Suppressor macrophage treated with lipopolysaccharide for 4 hours (primary cell): ENCODE results near the gene TERF2IP.

Source experiments
- DNase-seq: peaks from one replicate; pipeline ENCODE4 v3.0.0-alpha.2; 2020

The TERF2IP gene

DNA sequence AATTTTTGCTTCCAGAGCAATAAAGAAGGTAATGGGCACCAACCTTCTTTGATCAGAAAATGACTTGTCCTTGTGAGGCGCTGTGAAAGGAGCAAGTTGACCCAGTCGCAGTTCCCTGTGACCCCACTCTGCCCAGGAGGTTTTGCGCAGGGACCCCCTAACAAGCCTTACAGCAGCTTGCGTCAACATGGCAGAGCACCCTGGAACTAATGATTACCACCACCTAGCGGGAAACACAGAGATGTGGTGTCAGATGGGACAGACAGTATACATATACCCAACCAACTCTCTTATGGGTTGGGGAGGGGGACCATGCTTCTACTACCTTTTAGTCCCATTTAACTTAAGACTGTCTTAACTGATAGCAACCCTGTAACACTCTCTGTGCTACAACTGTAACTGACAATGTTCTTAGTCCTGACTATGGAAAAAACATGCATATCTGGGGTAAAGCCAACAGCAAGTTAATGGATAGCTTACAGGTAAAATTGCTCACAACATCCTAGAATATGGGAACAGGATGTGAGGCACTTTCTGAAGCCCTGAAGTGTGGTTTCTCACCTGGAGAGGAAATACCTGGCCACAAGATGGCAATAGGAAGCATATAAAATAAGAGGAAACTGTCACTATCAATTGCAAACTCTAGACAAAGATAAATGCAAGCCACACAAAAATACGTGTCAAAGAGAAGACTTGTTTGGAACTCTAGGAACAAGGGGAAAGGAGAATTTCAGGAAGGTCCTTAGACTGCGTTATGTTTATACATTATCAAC is 3.1 kb upstream of the TERF2IP start:
- DNase-seq: no peak

DNA sequence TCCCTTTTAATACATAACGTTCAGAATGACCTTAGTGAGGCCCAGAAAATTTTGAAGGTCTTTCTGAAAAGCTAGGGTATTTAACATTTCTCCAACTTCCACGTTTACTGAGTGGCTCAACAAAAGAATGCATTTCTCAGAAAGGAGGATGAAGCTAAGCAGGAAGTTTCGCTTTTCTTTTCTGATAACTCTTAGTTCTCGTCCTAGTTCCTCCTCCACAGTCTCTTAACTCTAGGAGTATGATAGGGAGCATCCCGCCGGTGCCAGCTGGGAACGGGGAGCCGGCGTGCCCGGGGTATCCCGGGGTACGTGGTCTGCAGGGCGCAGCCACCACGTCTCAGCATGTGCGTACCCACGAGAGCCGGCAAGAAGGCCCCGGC is 471 bp upstream of the TERF2IP start:
- peak; percentile 46 for DNase-seq

DNA sequence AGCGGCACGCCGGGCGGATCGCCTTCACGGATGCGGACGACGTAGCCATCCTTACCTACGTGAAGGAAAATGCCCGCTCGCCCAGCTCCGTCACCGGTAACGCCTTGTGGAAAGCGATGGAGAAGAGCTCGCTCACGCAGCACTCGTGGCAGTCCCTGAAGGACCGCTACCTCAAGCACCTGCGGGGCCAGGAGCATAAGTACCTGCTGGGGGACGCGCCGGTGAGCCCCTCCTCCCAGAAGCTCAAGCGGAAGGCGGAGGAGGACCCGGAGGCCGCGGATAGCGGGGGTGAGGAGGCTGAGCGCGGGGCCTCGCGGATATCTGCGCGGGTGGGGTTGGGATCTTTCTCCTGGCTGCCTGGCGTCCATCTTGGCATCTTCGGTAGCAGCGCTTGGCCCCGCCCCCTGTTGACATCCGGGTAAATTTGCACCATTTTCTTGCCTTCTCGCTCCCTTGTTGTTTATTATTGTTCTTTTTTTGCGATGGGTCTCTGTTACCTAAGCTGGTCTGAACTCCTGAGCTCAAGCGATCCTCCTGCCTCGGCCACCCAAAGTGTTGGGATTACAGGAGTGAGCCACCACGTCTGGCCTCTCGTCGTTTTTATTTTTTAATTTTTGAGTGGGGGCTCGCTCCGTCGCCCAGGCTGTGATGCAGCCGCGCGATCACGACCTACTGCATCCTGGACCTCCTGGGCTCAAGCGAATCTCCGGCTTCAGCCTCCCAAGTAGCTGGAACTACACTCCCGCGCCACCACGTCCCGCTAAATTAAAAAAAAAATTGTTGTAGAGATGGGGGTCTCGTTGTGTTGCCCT is 898 bp downstream of the TERF2IP start:
- peak; percentile 81 for DNase-seq

DNA sequence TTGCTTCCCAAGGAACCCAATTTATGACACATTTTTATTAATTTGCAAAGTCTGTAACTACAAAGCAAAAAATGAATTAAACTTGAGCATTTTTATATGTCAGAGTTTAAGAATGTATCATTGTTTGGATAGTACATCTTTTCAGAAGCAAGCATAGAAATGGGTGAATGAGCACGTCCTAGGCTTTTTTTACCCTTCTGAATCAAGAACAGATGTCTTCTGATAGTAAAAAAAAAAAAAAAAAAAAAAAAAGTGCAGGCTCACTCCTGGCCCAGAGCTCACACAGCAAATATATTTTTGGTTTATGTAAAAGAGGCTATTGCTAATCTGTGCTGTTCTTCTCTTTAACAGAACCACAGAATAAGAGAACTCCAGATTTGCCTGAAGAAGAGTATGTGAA is 6.3 kb downstream of the TERF2IP start:
- DNase-seq: no peak

DNA sequence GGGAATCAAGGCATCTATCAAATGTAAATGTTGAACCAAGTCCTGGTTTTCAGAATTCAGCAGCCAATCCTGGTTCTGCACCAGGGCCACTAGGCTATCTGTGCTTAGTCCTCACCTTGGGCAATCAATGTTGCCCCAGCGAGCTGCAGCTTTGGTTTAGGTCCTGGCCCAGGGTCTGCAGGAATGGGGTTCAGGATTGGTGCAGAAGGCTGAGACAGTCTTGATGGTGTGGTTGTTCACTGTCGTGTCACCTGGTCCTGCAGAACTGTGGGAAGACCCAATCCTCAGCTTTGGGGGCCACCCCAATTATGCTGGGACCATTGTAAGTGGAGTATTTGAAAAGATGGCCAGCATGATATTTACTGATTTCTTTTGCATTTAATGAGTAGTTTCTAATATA is 10.6 kb downstream of the TERF2IP start:
- DNase-seq: no peak

DNA sequence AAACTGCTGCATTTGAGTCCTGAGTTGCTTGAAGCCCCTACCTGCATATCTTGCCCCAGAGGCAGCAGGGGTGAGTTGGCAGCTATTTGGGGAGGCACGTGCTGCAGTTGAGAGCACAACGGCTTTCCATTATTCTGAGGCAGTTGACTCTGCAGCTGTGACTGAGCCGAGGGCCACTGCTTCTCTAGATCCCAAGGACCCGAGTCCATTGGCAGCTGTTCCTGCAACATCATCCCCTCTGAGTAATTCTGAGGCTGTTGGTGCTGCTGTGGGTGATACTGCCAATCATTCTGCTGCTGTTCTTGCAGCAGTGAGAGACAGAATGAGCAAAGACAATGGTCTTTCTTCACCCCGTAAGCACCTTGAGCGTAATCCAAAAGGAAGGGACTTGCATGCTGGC is 12.7 kb downstream of the TERF2IP start:
- DNase-seq: no peak

DNA sequence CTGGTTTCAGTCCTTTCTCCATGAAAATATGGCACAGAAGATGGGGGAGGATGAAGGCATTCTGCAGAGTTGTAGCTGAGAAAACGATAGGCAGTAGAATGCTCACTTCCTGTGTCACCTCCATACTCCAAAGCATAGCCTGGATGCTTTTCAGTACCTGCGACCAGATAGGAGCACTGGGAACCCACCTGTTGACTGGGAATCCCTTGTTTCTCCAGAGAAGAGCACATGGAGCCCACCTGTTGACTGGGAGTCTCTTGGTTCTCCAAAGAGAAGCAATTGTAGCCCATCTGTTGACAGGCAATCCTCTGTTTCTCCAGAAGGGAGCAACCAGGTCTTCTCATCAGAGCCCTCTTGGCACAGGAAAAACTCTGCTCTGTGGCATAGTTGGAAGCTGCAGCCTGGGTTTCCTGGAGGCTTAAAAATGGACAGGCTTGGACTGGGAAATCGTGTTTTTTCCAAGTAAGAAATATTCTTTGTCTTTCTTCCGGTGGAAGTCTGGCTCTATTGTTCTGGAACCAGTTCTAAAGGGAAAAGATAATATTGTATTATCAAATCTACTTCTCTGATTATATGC is 13.2 kb downstream of the TERF2IP start:
- DNase-seq: no peak

DNA sequence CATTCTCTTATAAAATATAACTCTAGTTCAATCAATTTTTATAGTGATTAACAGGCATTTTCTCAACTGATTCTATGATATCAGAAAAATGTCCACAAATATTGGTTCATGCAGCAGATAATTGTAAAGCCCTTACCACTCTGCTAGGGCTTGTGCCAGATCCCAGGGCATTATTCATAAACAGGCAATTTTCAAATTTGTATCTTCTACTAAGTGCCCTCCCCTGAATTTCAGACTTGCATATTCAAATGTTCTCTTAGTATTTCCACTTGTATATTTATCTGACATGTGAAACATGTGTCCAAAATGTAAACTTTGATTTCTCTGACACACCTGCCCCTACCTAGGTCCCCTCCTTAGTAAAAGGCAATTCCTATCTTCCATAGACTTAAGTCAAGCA is 19.9 kb downstream of the TERF2IP start:
- no peak for DNase-seq

DNA sequence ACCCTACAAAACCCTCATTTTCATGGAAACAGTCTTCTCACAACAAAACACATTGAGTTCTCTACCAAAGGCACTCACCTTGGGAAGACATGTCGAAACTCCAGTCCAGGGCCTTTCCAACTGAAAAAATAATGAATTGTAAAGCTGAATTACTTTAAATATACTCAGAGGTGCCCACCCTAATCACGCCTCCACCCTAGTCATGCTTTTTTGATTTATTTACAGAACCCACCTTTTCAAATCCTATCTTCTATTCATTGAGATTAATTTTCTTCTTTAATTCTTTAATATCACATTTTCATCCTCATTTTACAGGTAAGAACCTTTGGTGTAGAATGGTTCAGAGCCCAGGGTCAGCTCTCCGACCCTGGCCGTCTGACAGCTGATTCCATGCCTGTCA is 29.3 kb downstream of the TERF2IP start, which contains the start of gene CPHXL2:
Gene CPHXL2 (minus strand): TSS at position 101 of the 400 bp plus-strand sequence. CDS start 10 bp downstream, at position 91.
- no peak for DNase-seq

DNA sequence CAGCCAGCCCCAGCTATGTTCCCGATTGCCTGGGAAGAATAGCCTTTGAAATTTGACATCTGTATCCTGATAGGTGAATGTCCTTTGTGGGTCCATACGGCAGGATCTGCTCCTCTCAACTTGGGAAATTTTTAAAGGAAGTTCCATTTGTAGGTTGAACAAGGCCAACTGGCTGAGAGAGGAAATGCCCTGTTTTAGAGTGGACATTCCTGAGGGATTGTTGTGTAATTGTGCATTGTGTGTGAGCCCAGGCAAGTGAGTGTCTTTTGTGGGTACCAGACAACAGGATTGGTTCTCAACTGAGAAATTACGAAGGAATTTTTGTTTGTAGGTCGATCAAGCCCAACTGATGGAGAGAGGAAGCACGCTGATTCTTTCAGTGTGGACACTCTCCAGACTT is 31.8 kb downstream of the TERF2IP start:
- DNase-seq: no peak

DNA sequence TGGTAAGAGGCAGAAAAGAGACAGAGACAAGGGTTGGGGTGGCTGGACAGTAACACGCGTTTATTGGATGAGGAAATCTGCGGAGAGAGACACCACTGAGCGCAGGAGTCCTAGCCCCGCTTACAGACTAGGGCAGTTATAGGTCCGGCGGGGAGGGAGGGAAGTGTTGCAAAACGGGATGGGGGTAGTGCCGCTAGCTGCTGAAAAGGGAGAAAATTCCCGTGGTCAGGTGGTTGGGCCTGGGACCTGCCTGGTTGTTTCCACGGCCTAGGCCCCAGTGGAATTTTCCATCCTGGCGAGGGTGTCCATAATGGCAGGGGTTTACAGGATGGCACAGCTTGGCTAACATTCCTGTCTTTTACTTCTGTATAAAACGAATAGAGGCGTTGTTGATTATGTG is 34.7 kb downstream of the TERF2IP start:
- DNase-seq: no peak

DNA sequence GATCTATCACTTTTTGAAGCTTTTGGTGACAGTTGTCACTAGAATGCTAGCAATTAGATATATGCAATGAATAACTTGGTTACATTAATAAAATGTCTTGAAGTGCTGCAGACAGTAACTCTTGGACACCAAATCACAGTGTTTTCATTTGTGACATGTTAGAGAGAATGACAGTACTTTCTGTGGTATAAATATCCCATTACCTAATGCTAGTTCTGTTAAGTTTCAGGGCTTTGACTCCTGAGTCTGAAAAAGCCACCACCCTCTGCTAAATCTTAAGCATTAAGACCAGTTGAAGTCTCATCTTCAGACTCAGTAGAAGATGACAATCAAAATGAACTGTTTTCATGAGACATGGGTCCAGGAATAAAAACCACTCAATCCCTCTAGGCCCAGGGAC is 39.8 kb downstream of the TERF2IP start:
- no peak for DNase-seq

DNA sequence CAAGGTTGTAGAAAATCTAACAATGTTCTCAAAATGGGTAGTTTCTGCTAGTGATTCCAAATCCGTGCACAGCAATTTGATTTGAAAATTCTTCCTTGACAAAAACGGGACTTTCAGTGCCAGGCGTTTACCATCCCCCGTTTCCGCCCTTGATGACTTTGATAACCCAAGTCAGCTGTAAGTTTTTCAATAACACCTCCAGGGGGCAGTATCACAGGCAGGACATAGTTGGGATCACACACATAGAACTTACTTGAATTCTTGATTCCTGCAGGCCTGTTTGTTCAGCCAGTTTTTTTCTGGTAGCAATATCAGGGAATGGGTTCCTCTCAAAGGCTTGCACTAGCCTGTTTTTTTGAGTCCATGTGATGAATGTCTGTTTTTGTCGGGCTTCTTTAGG is 48.1 kb downstream of the TERF2IP start:
- DNase-seq: peak; percentile 6

DNA sequence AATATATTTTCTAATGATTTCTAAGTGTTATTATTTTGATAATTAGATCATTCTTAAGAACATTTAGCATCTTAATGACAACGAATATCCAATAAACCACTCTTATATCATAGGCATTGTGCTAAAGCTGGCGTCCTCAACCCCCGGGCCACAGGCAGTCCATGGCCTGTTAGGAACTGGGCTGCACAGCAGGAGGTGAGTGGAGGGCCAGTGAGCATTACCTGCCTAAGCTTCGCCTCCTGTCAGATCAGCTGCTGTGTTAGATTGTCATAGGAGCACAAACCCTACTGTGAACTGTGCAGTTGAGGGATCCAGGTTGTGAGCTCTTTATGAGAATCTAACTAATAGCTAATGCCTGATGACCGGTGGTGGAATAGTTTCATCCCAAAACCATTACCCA is 50.0 kb downstream of the TERF2IP start:
- no peak for DNase-seq

DNA sequence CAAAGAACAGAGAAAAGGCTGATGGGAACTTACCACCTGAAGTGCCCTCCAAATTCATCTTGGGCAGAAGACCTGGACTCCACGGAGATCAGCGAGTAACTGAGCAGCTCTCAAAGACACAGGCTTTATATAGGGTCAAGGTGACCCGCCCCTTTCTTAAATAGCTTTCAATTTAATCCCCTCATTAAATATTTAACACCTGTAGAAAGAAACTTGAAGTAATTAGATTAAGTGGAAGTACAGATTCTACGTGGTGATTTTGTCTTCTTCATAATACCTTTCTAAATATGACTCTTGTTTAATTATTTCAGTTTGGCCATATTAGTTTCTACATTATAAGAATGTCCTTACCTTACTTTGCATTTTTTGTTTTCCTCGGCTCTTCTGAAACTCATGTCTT is 53.8 kb downstream of the TERF2IP start, which contains the start of gene DUXB:
Gene DUXB (minus strand): TSS at position 101 of the 400 bp plus-strand sequence. CDS start 43 bp downstream, at position 58.
- no peak for DNase-seq

DNA sequence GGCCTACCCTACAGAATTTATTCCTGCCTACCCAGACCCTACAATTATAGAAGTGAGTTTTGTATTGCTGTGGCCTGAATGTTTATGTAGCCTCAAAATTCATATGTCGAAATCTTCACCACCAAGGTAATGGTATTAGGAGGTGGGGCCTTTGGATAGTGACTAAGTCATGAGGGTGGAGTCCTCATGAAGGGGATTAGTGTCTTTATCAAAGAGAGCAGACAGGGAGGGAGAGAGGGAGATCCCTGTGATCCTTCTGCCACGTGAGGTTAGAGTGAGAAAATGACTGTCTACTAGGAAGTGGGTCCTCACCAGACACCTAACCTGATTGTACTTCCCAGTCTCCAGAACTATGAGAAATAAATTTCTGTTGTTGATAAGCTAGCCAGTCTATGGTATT is 54.7 kb downstream of the TERF2IP start:
- no peak for DNase-seq

DNA sequence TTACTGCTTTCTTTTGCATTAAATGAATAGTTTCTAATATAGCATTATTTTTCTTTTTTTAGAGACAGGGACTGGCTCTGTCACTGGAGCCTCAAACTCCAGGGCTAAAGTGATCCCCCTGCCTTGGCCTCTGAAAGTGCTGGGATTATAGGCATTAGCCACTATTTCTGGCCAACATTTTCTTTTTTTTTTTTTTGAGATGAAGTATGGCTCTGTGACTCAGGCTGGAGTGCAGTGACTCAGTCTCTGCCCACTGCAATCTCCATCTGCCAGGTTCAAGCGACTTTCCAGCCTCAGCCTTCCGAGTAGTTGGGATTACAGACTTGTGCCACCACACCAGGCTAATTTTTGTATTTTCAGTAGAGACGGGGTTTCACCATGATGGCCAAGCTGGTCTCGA is 55.7 kb downstream of the TERF2IP start:
- no peak for DNase-seq
